Posterior cingulate gyrus (tissue), 11 donors: ENCODE data around the gene RCE1.

ENCODE experiments used
- DNase-seq, 10 donors: peaks; one replicate each; pipeline versions ENCODE4 v3.0.0 to v3.0.0-alpha.2; 2020 to 2021; ENCODE audit warnings: mixed read lengths in 3 of 10
- intact Hi-C: fragments of 100-400 bp; cut with DNase I; formaldehyde crosslinking; loops from one replicate; pipeline ENCODE4 v1.15.1; 2023

The RCE1 gene

GRCh38 chr11:66866007-66866406 lies 22.8 kb downstream of the RCE1 start:
- intact Hi-C loops: no loop called here
- no peak for DNase-seq

GRCh38 chr11:66866511-66866986 lies 23.3 kb downstream of the RCE1 start:
- intact Hi-C loops: no loop called here
- DNase-seq: no peak

- intact Hi-C loops: no loop called here
- no peak for DNase-seq
Measured at GRCh38 chr11:66867425-66868040, 24.3 kb downstream of the RCE1 start.

- DNase-seq: no peak
- intact Hi-C loops: no loop called here
Measured at GRCh38 chr11:66868082-66868725, 25.0 kb downstream of the RCE1 start.

GRCh38 chr11:66868726-66869566 lies 25.7 kb downstream of the RCE1 start:
- intact Hi-C loops: no loop called here
- DNase-seq: no peak

GRCh38 chr11:66869567-66869870 lies 26.3 kb downstream of the RCE1 start:
- no peak for DNase-seq
- intact Hi-C loops: no loop called here

GRCh38 chr11:66870131-66870530 lies 26.9 kb downstream of the RCE1 start:
- intact Hi-C loops: no loop called here
- DNase-seq: no peak

- no peak for DNase-seq
- intact Hi-C loops: no loop called here
Measured at GRCh38 chr11:66870616-66871520, 27.6 kb downstream of the RCE1 start.

GRCh38 chr11:66871521-66871901 lies 28.3 kb downstream of the RCE1 start:
- DNase-seq: no peak
- intact Hi-C loops: no loop called here

GRCh38 chr11:66874232-66874631 lies 31.0 kb downstream of the RCE1 start:
- intact Hi-C loops: no loop called here
- DNase-seq: no peak

- DNase-seq: peak in 1 of 10 donors; percentile 16
- intact Hi-C loops: no loop called here
Measured at GRCh38 chr11:66875378-66875777, 32.1 kb downstream of the RCE1 start.

GRCh38 chr11:66877588-66878385 lies 34.5 kb downstream of the RCE1 start:
- intact Hi-C loops: no loop called here
- DNase-seq: no peak

- no peak for DNase-seq
- intact Hi-C loops: no loop called here
Measured at GRCh38 chr11:66878474-66878873, 35.2 kb downstream of the RCE1 start.

GRCh38 chr11:66879000-66879399 lies 35.8 kb downstream of the RCE1 start:
- DNase-seq: no peak
- intact Hi-C loops: no loop called here

- no peak for DNase-seq
- intact Hi-C loops: no loop called here
Measured at GRCh38 chr11:66879583-66879982, 36.3 kb downstream of the RCE1 start.

- intact Hi-C loops: loop anchor here (5.0 to 10.0 kb wide), 2 partner anchors 75 to 183 kb away; partner anchors contain the start of gene PC
- DNase-seq: no peak
Measured at GRCh38 chr11:66879999-66880398, 36.8 kb downstream of the RCE1 start.

GRCh38 chr11:66880496-66881450 lies 37.5 kb downstream of the RCE1 start:
- peak in 8 of 10 donors; percentile 53 to 94 (median 62) for DNase-seq
- intact Hi-C loops: loop anchor here (5.0 to 10.0 kb wide), 2 partner anchors 74 to 183 kb away; partner anchors contain the start of gene PC

- intact Hi-C loops: loop anchor here (5.0 to 10.0 kb wide), 2 partner anchors 73 to 184 kb away; partner anchors contain the start of gene PC
- DNase-seq: peak in 2 of 10 donors; percentile 69 to 70
Measured at GRCh38 chr11:66881451-66881835, 38.2 kb downstream of the RCE1 start.
